ENCODE results near the gene CNTLN.

The CNTLN gene

GRCh38 chr9:17134396-17135294 lies at the start of gene CNTLN:
Gene CNTLN, plus strand, starts transcription at chr9:17135040. Its CDS starts 26 bp downstream, at chr9:17135066.
- peak; percentile 93 to 94 for DNase-seq
- TF ChIP-seq POLR2A (IDR thresholded peaks at IDR 0.05; ENCODE audit: low read length) (peak; percentile 90), GATA1 (IDR thresholded peaks at IDR 0.05; ENCODE audit: low read depth, low read length) (no peak)

GRCh38 chr9:17088566-17088965 lies 46.3 kb upstream of the CNTLN start:
- DNase-seq = no peak
- TF ChIP-seq GATA1 (IDR thresholded peaks at IDR 0.05; ENCODE audit: low read depth, low read length) = no peak
- no peak for TF ChIP-seq POLR2A (IDR thresholded peaks at IDR 0.05; ENCODE audit: low read length)

- TF ChIP-seq GATA1 (IDR thresholded peaks at IDR 0.05; ENCODE audit: low read depth, low read length) (no peak), POLR2A (IDR thresholded peaks at IDR 0.05; ENCODE audit: low read length) (no peak)
- no peak for DNase-seq
These were observed 44.8 kb upstream of the CNTLN start for GRCh38 chr9:17090041-17090440.

GRCh38 chr9:17116400-17116837 lies 18.4 kb upstream of the CNTLN start:
- no peak for TF ChIP-seq POLR2A (IDR thresholded peaks at IDR 0.05; ENCODE audit: low read length)
- TF ChIP-seq GATA1 (IDR thresholded peaks at IDR 0.05; ENCODE audit: low read depth, low read length) = no peak
- DNase-seq = peak; percentile 41 to 53

GRCh38 chr9:17117372-17117771 lies 17.5 kb upstream of the CNTLN start:
- no peak for DNase-seq
- TF ChIP-seq POLR2A (IDR thresholded peaks at IDR 0.05; ENCODE audit: low read length) (no peak), GATA1 (IDR thresholded peaks at IDR 0.05; ENCODE audit: low read depth, low read length) (no peak)

- TF ChIP-seq POLR2A (IDR thresholded peaks at IDR 0.05; ENCODE audit: low read length) = no peak
- TF ChIP-seq GATA1 (IDR thresholded peaks at IDR 0.05; ENCODE audit: low read depth, low read length) = no peak
- no peak for DNase-seq
These were observed 14.6 kb upstream of the CNTLN start for GRCh38 chr9:17120203-17120602.

- DNase-seq = no peak
- TF ChIP-seq POLR2A (IDR thresholded peaks at IDR 0.05; ENCODE audit: low read length) = no peak
- TF ChIP-seq GATA1 (IDR thresholded peaks at IDR 0.05; ENCODE audit: low read depth, low read length) = no peak
These were observed 13.6 kb upstream of the CNTLN start for GRCh38 chr9:17121264-17121663.

- no peak for DNase-seq
- TF ChIP-seq GATA1 (IDR thresholded peaks at IDR 0.05; ENCODE audit: low read depth, low read length) = no peak
- TF ChIP-seq POLR2A (IDR thresholded peaks at IDR 0.05; ENCODE audit: low read length) = no peak
These were observed 4.5 kb upstream of the CNTLN start for GRCh38 chr9:17130291-17130690.

GRCh38 chr9:17130725-17131124 lies 4.1 kb upstream of the CNTLN start:
- TF ChIP-seq POLR2A (IDR thresholded peaks at IDR 0.05; ENCODE audit: low read length) = no peak
- TF ChIP-seq GATA1 (IDR thresholded peaks at IDR 0.05; ENCODE audit: low read depth, low read length) = no peak

GRCh38 chr9:17131494-17131893 lies 3.3 kb upstream of the CNTLN start:
- no peak for DNase-seq
- TF ChIP-seq POLR2A (IDR thresholded peaks at IDR 0.05; ENCODE audit: low read length) = no peak
- TF ChIP-seq GATA1 (IDR thresholded peaks at IDR 0.05; ENCODE audit: low read depth, low read length) = no peak

More at GRCh38 chr9:17130725-17131124, 4.1 kb upstream of the CNTLN start:
- DNase-seq = no peak

GRCh38 chr9:17135295-17136160 lies 688 bp downstream of the CNTLN start:
- DNase-seq = peak; percentile 79 to 81
- TF ChIP-seq GATA1 (IDR thresholded peaks at IDR 0.05; ENCODE audit: low read depth, low read length) (no peak), POLR2A (IDR thresholded peaks at IDR 0.05; ENCODE audit: low read length) (no peak)

- TF ChIP-seq POLR2A (IDR thresholded peaks at IDR 0.05; ENCODE audit: low read length) (no peak), GATA1 (IDR thresholded peaks at IDR 0.05; ENCODE audit: low read depth, low read length) (no peak)
- DNase-seq = no peak
These were observed 2.7 kb downstream of the CNTLN start for GRCh38 chr9:17137566-17137965.

- no peak for DNase-seq
- TF ChIP-seq POLR2A (IDR thresholded peaks at IDR 0.05; ENCODE audit: low read length) (no peak), GATA1 (IDR thresholded peaks at IDR 0.05; ENCODE audit: low read depth, low read length) (no peak)
These were observed 3.7 kb downstream of the CNTLN start for GRCh38 chr9:17138503-17138902.

GRCh38 chr9:17140418-17140817 lies 5.6 kb downstream of the CNTLN start:
- TF ChIP-seq POLR2A (IDR thresholded peaks at IDR 0.05; ENCODE audit: low read length) (no peak), GATA1 (IDR thresholded peaks at IDR 0.05; ENCODE audit: low read depth, low read length) (no peak)
- DNase-seq = no peak
